Endothelial cell (in vitro differentiated cells): Measurements from ENCODE around the gene GNAT2. TPM values are rescaled to one million over a fixed set of nuclear protein-coding genes. Genes with fewer than 3 reads are reported as not detected.

Experiments used
- DNase-seq: peaks from one replicate; pipeline ENCODE4 v3.0.0; 2021; ENCODE audit warnings: low spot score
- H3K27ac Mint-ChIP-seq: one replicate; pipeline ENCODE4 v1.8.0; 2021; ENCODE audit warnings: mixed read lengths, inconsistent platforms; ENCODE audit not compliant: unreplicated experiment
- H3K27me3 Mint-ChIP-seq: one replicate; pipeline ENCODE4 v1.8.0; 2021; ENCODE audit warnings: mild to moderate bottlenecking, moderate library complexity, mixed read lengths, inconsistent platforms; ENCODE audit not compliant: unreplicated experiment
- H3K36me3 Mint-ChIP-seq: one replicate; pipeline ENCODE4 v1.8.0; 2021; ENCODE audit warnings: mild to moderate bottlenecking, low read depth, mixed read lengths, inconsistent platforms; ENCODE audit not compliant: unreplicated experiment
- H3K4me1 Mint-ChIP-seq: one replicate; pipeline ENCODE4 v1.8.0; 2021; ENCODE audit warnings: mild to moderate bottlenecking, mixed read lengths, inconsistent platforms; ENCODE audit not compliant: unreplicated experiment
- H3K4me3 Mint-ChIP-seq: one replicate; pipeline ENCODE4 v1.8.0; 2021; ENCODE audit warnings: mild to moderate bottlenecking, mixed read lengths, inconsistent platforms; ENCODE audit not compliant: unreplicated experiment
- H3K9me3 Mint-ChIP-seq: one replicate; pipeline ENCODE4 v1.8.0; 2021; ENCODE audit warnings: mixed read lengths, inconsistent platforms; ENCODE audit not compliant: unreplicated experiment
- total RNA-seq: library from RNA; stranded (reverse); fragmentation: NEBNext Ultra II Directional; extraction: Animal tissue kit (Norgen Biotek cat#: 25700); gene quantifications from one replicate; pipeline ENCODE4 v1.2.1, GENCODE V29; 2021; ENCODE audit not compliant: unreplicated experiment
- TF ChIP-seq, protein P1 (sequence below): fragments of 200-600 bp; sonication (generic); IDR thresholded peaks from one replicate; pipeline ENCODE4 v1.5.0; 2021; ENCODE audit warnings: antibody characterized with exemption; ENCODE audit not compliant: unreplicated experiment

GNAT2 gene
- total RNA-seq, 1 donor from 2014 or later = 0.26 TPM

DNA sequence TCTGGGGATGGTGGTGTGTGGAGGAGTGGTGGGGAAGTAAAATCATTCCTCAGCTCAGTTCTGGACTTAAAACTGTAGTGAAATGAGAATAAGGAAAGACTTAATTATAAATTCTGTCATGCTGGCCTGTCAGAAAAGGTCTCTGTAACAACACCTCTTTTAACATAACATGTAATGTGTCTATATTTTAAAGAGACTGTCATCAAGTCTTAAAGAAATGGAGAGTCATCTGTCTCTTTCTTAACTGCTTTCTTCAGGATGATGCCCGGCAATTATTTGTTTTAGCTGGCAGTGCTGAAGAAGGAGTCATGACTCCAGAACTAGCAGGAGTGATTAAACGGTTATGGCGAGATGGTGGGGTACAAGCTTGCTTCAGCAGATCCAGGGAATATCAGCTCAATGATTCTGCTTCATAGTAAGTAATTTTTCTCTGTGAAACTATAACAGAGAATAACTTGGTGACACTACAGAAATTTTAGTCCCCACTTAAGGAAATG is 40.4 kb downstream of the GNAT2 start:
- no peak overlapping the region for H3K4me3 Mint-ChIP-seq
- H3K27ac Mint-ChIP-seq = peak overlapping the region; percentile 70
- TF ChIP-seq, protein P1, sequence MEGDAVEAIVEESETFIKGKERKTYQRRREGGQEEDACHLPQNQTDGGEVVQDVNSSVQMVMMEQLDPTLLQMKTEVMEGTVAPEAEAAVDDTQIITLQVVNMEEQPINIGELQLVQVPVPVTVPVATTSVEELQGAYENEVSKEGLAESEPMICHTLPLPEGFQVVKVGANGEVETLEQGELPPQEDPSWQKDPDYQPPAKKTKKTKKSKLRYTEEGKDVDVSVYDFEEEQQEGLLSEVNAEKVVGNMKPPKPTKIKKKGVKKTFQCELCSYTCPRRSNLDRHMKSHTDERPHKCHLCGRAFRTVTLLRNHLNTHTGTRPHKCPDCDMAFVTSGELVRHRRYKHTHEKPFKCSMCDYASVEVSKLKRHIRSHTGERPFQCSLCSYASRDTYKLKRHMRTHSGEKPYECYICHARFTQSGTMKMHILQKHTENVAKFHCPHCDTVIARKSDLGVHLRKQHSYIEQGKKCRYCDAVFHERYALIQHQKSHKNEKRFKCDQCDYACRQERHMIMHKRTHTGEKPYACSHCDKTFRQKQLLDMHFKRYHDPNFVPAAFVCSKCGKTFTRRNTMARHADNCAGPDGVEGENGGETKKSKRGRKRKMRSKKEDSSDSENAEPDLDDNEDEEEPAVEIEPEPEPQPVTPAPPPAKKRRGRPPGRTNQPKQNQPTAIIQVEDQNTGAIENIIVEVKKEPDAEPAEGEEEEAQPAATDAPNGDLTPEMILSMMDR = no peak
- peaks cover 32% of the 10 kb centered on the region for H3K36me3 Mint-ChIP-seq
- DNase-seq = no peak
- H3K9me3 Mint-ChIP-seq = no peaks in the 10 kb centered on the region
- H3K4me1 Mint-ChIP-seq = peaks cover 8% of the 10 kb centered on the region
- H3K27me3 Mint-ChIP-seq = peaks cover 6% of the 10 kb centered on the region

DNA sequence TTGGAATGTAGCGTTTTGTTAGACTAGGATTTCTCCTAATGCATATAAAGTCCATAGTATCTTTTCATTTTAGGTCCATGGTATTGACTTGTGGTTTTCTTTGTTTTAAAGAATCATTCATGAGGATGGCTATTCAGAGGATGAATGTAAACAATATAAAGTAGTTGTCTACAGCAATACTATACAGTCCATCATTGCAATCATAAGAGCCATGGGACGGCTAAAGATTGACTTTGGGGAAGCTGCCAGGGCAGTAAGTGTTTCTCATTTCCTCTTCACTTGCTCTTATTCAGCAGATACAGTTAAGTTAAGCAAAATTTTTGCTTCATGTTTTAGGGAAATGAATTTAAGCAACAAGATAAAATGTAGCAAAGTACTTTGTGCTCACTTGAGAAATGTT is 45.6 kb downstream of the GNAT2 start:
- H3K27me3 Mint-ChIP-seq = peaks cover 7% of the 10 kb centered on the region
- DNase-seq = no peak
- TF ChIP-seq, protein P1 = no peak
- no peak overlapping the region for H3K27ac Mint-ChIP-seq
- peaks cover 15% of the 10 kb centered on the region for H3K36me3 Mint-ChIP-seq
- H3K9me3 Mint-ChIP-seq = no peaks in the 10 kb centered on the region
- no peak overlapping the region for H3K4me3 Mint-ChIP-seq
- H3K4me1 Mint-ChIP-seq = peaks cover 22% of the 10 kb centered on the region

DNA sequence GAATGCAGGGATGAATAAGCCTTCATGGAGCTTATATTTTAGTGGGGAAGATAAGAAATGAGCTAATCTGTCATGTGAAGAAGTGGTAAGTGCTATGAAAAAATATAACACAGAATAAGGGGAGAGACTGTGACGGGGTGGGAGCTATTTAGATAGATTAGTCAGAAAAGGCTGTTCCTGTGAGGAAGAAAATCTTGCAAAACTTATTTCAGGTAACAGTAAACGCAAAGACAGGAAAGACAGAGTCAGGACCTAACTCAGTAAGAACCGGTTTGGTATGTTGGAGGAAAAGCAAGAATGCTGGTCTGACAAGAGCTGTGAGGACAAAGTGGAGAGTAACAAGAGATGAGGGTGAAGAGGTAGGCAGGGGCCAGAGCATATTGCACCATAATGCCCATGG is 49.0 kb downstream of the GNAT2 start:
- peaks cover 10% of the 10 kb centered on the region for H3K36me3 Mint-ChIP-seq
- no peak overlapping the region for H3K27ac Mint-ChIP-seq
- TF ChIP-seq, protein P1 = no peak
- DNase-seq = no peak
- H3K4me1 Mint-ChIP-seq = peaks cover 31% of the 10 kb centered on the region
- H3K4me3 Mint-ChIP-seq = no peak overlapping the region
- H3K9me3 Mint-ChIP-seq = no peaks in the 10 kb centered on the region
- peaks cover 4% of the 10 kb centered on the region for H3K27me3 Mint-ChIP-seq

DNA sequence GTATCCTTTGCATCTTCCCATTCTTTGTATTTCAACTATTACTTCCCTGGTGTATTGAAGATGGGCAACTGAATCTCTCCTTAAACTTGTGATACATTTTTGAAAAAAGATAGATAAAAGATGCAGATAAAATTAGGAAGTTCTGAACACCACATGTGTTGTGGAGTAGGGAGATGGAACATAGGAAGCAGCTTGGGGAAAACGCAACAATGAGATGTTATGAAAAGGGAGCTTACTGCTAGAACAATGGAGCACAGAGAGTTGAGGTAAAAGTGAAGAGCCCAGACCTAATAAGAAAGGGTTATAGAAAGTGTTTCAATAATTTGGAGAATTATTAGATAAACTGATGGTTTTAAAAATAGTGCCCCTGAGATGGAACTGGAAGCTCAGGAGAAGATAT is 50.1 kb downstream of the GNAT2 start:
- Mint-ChIP-seq H3K27me3 (peaks cover 1% of the 10 kb centered on the region), H3K27ac (no peak overlapping the region), H3K4me1 (peaks cover 29% of the 10 kb centered on the region), H3K4me3 (no peak overlapping the region), H3K9me3 (no peaks in the 10 kb centered on the region), H3K36me3 (peaks cover 5% of the 10 kb centered on the region)
- DNase-seq = no peak
- TF ChIP-seq, protein P1 = no peak

DNA sequence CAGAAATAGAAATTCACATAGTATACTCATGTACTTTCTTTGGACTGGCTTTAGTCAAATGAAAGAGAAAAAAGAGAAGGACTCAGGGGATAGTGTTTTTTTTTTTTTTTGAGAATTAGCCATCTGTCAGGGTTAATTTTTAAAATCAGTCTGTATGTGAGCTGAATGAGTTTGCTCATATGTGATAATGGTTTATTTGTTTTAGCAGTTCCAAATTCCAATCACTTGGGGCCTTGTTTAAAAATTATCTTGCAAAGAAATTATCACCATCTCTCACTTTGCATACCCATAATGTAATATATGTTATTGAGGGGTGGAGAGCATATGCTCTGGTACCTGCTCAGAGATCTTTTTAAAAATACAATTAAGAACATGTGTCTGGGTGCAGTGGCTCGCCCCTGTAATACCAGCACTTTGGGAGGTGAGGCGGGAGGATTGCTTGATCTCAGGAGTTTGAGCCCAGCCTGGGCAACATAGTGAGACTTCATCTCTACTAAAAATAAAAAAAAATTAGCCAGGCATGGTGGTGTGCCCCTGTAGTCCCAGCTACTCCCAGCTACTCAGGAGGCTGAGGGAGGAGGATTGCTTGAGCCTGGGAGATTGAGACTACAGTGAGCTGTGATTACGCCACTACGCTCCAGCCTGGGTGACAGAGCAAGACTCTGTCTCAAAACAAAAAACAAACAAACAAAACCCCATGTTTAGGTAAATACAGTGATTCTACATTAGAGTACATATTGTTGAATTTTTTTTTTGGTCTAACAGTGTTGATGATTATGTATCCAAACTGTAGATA is 51.3 kb downstream of the GNAT2 start:
- peaks cover 1% of the 10 kb centered on the region for H3K27me3 Mint-ChIP-seq
- H3K27ac Mint-ChIP-seq = no peak overlapping the region
- no peak overlapping the region for H3K4me3 Mint-ChIP-seq
- peaks cover 34% of the 10 kb centered on the region for H3K4me1 Mint-ChIP-seq
- no peaks in the 10 kb centered on the region for H3K9me3 Mint-ChIP-seq
- TF ChIP-seq, protein P1 = no peak
- peaks cover 5% of the 10 kb centered on the region for H3K36me3 Mint-ChIP-seq
- no peak for DNase-seq
